ENCODE results near the gene HERC5.

DNA sequence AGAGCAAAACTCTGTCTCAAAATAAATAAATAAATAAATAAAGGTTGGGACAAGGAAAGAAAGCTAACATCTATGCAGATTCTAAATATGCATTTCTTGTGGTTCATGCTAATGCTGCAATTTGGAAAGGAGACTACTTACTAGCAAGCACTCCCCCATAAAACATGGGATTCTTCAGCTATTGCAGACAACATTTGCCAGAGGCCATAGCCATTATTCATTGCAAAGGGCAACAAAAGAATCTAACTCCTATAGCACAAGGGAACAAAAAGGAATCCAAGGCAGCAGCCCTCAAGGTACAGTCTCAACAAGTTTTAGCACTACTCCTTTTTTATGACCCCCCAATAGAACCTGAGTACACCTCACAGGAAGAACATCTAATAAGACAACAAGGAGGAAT, 8.0 kb upstream of the HERC5 start:
- TF ChIP-seq, protein P1, sequence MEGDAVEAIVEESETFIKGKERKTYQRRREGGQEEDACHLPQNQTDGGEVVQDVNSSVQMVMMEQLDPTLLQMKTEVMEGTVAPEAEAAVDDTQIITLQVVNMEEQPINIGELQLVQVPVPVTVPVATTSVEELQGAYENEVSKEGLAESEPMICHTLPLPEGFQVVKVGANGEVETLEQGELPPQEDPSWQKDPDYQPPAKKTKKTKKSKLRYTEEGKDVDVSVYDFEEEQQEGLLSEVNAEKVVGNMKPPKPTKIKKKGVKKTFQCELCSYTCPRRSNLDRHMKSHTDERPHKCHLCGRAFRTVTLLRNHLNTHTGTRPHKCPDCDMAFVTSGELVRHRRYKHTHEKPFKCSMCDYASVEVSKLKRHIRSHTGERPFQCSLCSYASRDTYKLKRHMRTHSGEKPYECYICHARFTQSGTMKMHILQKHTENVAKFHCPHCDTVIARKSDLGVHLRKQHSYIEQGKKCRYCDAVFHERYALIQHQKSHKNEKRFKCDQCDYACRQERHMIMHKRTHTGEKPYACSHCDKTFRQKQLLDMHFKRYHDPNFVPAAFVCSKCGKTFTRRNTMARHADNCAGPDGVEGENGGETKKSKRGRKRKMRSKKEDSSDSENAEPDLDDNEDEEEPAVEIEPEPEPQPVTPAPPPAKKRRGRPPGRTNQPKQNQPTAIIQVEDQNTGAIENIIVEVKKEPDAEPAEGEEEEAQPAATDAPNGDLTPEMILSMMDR (IDR thresholded peaks at IDR 0.05) = no peak
- no peak for TF ChIP-seq POLR2A (IDR thresholded peaks at IDR 0.05)
